BJ (cell line): ENCODE data around the gene DMBX1. TPM values are rescaled to one million over a fixed set of nuclear protein-coding genes. Genes with fewer than 3 reads are reported as not detected.

Experiments
- CTCF ChIA-PET: fragments of 350-600 bp; formaldehyde crosslinking; extraction: SDS; loops from one replicate; lab custom pipeline; 2021; ENCODE audit warnings: antibody characterized with exemption, inconsistent platforms; lab: Yijun Ruan, JAX
- POLR2A ChIA-PET: fragments of 300-600 bp; sonication (Branson Sonifier 250); formaldehyde crosslinking; extraction: SDS; loops from one replicate; lab custom pipeline; 2021; ENCODE audit warnings: antibody characterized with exemption; lab: Charles Lee
- DNase-seq: peaks from one replicate; pipeline ENCODE4 v3.0.0-alpha.2; 2011; ENCODE audit warnings: low read depth
- H3K27me3 ChIP-seq: 2 replicates; pipeline ENCODE4 v1.6.0; 2011; ENCODE audit warnings: low read length; ENCODE audit not compliant: control insufficient read depth, insufficient read depth
- H3K36me3 ChIP-seq: 2 replicates; pipeline ENCODE4 v1.5.1; 2011; ENCODE audit warnings: low read length; ENCODE audit not compliant: control insufficient read depth, insufficient read depth
- H3K4me3 ChIP-seq: 2 replicates; pipeline ENCODE4 v1.5.1; 2011; ENCODE audit warnings: low read depth, mild to moderate bottlenecking, control low read depth, low read length
- CTCF ChIP-seq: IDR thresholded peaks from 2 replicates; pipeline ENCODE4 v1.5.1; 2011; ENCODE audit warnings: low read depth, mild to moderate bottlenecking, control low read depth, inconsistent platforms, low read length, moderate library complexity; ENCODE audit not compliant: insufficient read depth
- polyA plus RNA-seq: library from polyadenylated mRNA; depleted of rRNA; stranded (reverse); fragments of >200 nt; gene quantifications from 2 replicates; pipeline ENCODE4 v1.2.3, GENCODE V29; 2011

DMBX1 gene
- polyA plus RNA-seq, 1 experiment, result not detected

GRCh38 chr1:46525253-46525983 is 35.8 kb downstream of the DMBX1 start:
- ChIA-PET CTCF (interaction anchor here (0.8 to 11.1 kb wide), 7 partner anchors 12 to 119 kb away, joined by 3 to 176 read pairs (median 29); no protein-coding TSS in a partner anchor), POLR2A (no interaction called here)
- no peak for DNase-seq
- Histone ChIP-seq H3K27me3 (peaks cover 28% of the 10 kb centered on the region), H3K36me3 (no peaks in the 10 kb centered on the region), H3K4me3 (no peak overlapping the region)
- TF ChIP-seq CTCF, result no peak

DNA sequence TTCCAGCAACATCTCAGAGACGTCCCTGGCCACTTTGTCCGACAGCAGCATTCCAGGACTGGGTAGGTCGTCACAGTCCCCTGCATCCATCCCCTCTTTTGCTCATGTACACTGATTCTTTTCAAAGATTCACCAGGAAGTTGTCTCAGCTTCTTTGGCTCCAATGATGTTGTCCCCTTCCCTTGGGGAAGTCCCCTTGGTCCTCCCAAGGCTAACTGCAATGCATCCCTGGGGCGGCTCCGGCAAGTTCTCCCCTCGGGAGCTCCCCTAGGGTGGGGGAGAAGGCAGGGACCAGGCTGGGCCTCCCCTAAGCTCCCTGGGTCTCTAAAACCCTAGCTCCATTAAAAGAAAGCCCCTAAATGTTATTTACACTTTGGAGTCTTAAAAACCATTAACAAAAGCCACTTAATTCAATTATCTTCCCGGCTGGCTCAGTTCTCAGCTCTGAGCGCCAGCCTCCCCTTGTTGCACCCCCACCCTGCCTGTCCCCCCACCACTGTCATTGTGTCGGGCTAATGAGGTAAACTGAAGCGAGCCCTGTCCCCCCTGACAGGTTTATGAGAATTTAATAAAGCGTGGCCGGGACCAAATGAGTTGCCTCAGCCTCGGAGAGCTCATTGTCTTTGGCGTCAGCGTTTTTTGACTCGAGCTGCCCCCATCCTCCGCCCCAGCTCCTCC is 36.5 kb downstream of the DMBX1 start:
- ChIA-PET CTCF (interaction anchor here (0.8 to 11.1 kb wide), 13 partner anchors 9 to 121 kb away, joined by 3 to 176 read pairs (median 8); a partner anchor contains a TSS), POLR2A (no interaction called here)
- TF ChIP-seq CTCF, result no peak
- H3K4me3 ChIP-seq, result no peak overlapping the region
- H3K27me3 ChIP-seq, result peaks cover 29% of the 10 kb centered on the region
- no peaks in the 10 kb centered on the region for H3K36me3 ChIP-seq
- DNase-seq, result no peak

DNA sequence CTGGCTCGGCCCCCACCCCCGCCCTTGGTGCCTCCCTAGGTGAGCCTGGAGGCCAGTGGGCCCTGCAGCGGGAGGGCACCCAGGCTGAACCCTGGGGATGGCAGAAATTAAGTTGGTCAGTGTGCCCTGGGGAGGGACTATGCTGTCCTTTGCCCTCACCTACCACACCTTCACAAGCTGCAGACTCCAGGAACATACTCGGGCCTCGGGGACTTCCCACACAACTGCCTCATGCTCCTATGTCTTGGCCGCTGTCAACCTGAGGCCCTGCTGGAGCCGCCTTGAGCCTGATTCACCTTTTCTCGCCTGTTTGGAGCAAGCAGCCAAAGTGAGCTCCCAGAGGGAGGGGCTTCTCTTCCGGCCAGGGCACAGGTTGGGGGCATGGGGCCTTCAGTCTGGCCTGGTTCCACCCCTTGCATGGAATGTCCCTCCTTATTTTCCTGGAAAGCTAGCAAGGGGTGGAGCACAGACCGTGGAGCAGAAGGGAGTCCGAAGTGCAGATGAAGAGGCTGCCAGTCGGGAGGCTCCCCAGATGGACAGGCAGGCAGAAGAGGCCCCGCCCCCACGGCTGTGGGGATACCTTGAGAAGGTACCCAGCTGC is 37.2 kb downstream of the DMBX1 start:
- TF ChIP-seq CTCF, result no peak

GRCh38 chr1:46527474-46528296 is 38.0 kb downstream of the DMBX1 start:
- POLR2A ChIA-PET, result no interaction called here
- CTCF ChIA-PET, result interaction anchor here (0.6 to 11.1 kb wide), 31 partner anchors 8 to 701 kb away, joined by 3 to 176 read pairs (median 4); a partner anchor contains a TSS
- peaks cover 35% of the 10 kb centered on the region for H3K27me3 ChIP-seq
- no peak for DNase-seq
- TF ChIP-seq CTCF, result peak; percentile 97
- no peak overlapping the region for H3K4me3 ChIP-seq
- H3K36me3 ChIP-seq, result no peaks in the 10 kb centered on the region

More for the DNA sequence above, 37.2 kb downstream of the DMBX1 start:
- no peaks in the 10 kb centered on the region for H3K36me3 ChIP-seq
- ChIA-PET CTCF (interaction anchor here (0.8 to 11.1 kb wide), 20 partner anchors 9 to 121 kb away, joined by 3 to 176 read pairs (median 4); a partner anchor contains a TSS), POLR2A (no interaction called here)
- no peak overlapping the region for H3K4me3 ChIP-seq
- H3K27me3 ChIP-seq, result peaks cover 32% of the 10 kb centered on the region
- DNase-seq, result no peak
